Panc1 (cell line): ENCODE data around the gene SPATS2L. TPM values are rescaled to one million over a fixed set of nuclear protein-coding genes. Genes with fewer than 3 reads are reported as not detected.

ENCODE experiments used
- ATAC-seq: fragments of 200-7000 bp; cut with Tn5 transposase; 2 replicates; pipeline ENCODE4 v1.9.1; 2020; ENCODE audit warnings: mild to moderate bottlenecking, moderate library complexity
- BruUV-seq: library from RNA; stranded (reverse); fragments of 400-500 nt; replicated peaks from 2 replicates; lab custom pipeline; 2021; lab: Mats Ljungman, UMichigan
- CTCF ChIA-PET: fragments of 300-600 bp; sonication (Branson Sonifier 250); formaldehyde crosslinking; loops from one replicate; lab custom pipeline; 2022; ENCODE audit warnings: antibody characterized with exemption; lab: Charles Lee
- POLR2A ChIA-PET: fragments of 300-600 bp; sonication (Branson Sonifier 250); formaldehyde crosslinking; loops from one replicate; lab custom pipeline; 2022; ENCODE audit warnings: antibody characterized with exemption; lab: Charles Lee
- DNase-seq: peaks from one replicate; pipeline ENCODE4 v3.0.0-alpha.2; 2010; ENCODE audit warnings: low read depth, low spot score
- H3K27ac ChIP-seq: 2 replicates; pipeline ENCODE4 v1.5.1; 2011; ENCODE audit warnings: mild to moderate bottlenecking, low read length, inconsistent platforms
- H3K27me3 ChIP-seq: fragments of 200-500 bp; sonication (Bioruptor generic); 2 replicates; pipeline ENCODE4 v1.6.0; 2014; ENCODE audit warnings: low read length, inconsistent platforms; ENCODE audit not compliant: control insufficient read depth, insufficient read depth
- H3K36me3 ChIP-seq: fragments of 200-500 bp; sonication (Bioruptor generic); 2 replicates; pipeline ENCODE4 v1.5.1; 2014; ENCODE audit warnings: inconsistent platforms, mild to moderate bottlenecking, low read length, moderate library complexity; ENCODE audit not compliant: control insufficient read depth, insufficient read depth
- H3K4me1 ChIP-seq: 2 replicates; pipeline ENCODE4 v1.5.1; 2011; ENCODE audit warnings: inconsistent platforms, mild to moderate bottlenecking, low read length, moderate library complexity; ENCODE audit not compliant: control insufficient read depth, insufficient read depth
- H3K4me3 ChIP-seq, 2 experiments: 2 replicates each; pipeline ENCODE4 v1.5.1; 2011 to 2012; ENCODE audit warnings: low read depth in 2 of 2, low read length in 2 of 2, mild to moderate bottlenecking in 2 of 2, inconsistent platforms in 1 of 2, moderate library complexity in 1 of 2
- H3K9me3 ChIP-seq: fragments of 200-500 bp; sonication (Bioruptor generic); 2 replicates; pipeline ENCODE4 v1.5.1; 2014; ENCODE audit warnings: low read depth, mild to moderate bottlenecking, inconsistent platforms, low read length, moderate library complexity; ENCODE audit not compliant: control insufficient read depth, insufficient read depth
- POLR2AphosphoS5 ChIP-seq: IDR thresholded peaks from 2 replicates; pipeline ENCODE4 v1.6.1; 2012; ENCODE audit warnings: mild to moderate bottlenecking, low read depth, low read length, moderate library complexity
- SIN3A ChIP-seq: IDR thresholded peaks from 2 replicates; pipeline ENCODE4 v1.6.1; 2012; ENCODE audit warnings: low read depth, mild to moderate bottlenecking, low read length, moderate library complexity, borderline replicate concordance; ENCODE audit not compliant: insufficient read depth
- TCF7L2 ChIP-seq: IDR thresholded peaks from 2 replicates; pipeline ENCODE4 v1.6.1; 2011; ENCODE audit warnings: mild to moderate bottlenecking, low read depth, low read length, inconsistent platforms
- in situ Hi-C: cut with HindIII; loops from 2 replicates; pipeline ENCODE4 v1.10.0; 2016; ENCODE audit warnings: low sequenced_read_pairs, low pct_unique_long_range_greater_than_20kb
- intact Hi-C: fragments of 100-400 bp; cut with micrococcal nuclease; formaldehyde crosslinking; loops from one replicate; pipeline ENCODE4 v1.10.0; 2022; ENCODE audit not compliant: unreplicated experiment
- total RNA-seq: library from RNA; stranded (reverse); gene quantifications from one replicate; pipeline ENCODE4 v1.2.1, GENCODE V29; 2021; ENCODE audit not compliant: unreplicated experiment
- TF ChIP-seq, protein P1 (sequence below), 2 experiments: IDR thresholded peaks; 2 replicates each; pipeline ENCODE4 v1.6.1; 2011 to 2012; ENCODE audit warnings: low read depth in 2 of 2, control low read depth in 1 of 2, low read length in 1 of 2, mild to moderate bottlenecking in 1 of 2, moderate library complexity in 1 of 2; ENCODE audit not compliant: insufficient read depth in 1 of 2
- TF ChIP-seq, protein P2 (sequence below): fragments of 450-650 bp; IDR thresholded peaks from 2 replicates; pipeline ENCODE4 v1.5.1; 2017; ENCODE audit warnings: mild to moderate bottlenecking

SPATS2L gene
- total RNA-seq, 1 experiment from 2014 or later = 282 TPM

DNA sequence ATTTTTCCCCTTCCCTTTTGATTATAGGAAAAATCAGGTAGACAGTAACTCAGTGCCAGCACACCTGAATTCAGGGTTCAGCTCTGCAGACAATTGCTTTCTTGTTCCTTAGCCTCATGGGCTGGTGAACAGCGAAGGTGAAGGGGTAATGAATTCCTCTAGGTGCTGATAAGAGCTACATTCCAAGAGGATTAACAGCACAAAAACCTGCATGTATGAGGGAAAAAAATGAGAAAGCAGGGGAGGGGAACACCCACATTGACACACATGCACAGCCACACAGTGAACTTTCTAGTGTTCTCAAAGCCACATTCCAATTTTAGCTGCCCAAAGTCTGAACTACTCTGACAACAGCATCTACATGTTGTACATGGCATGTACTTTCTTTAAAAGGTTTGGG, 46.1 kb downstream of the SPATS2L start:
- no peaks in the 10 kb centered on the region for H3K9me3 ChIP-seq
- BruUV-seq = no TSS peak
- TF ChIP-seq SIN3A (no peak), TCF7L2 (no peak), POLR2AphosphoS5 (no peak)
- TF ChIP-seq, protein P1, sequence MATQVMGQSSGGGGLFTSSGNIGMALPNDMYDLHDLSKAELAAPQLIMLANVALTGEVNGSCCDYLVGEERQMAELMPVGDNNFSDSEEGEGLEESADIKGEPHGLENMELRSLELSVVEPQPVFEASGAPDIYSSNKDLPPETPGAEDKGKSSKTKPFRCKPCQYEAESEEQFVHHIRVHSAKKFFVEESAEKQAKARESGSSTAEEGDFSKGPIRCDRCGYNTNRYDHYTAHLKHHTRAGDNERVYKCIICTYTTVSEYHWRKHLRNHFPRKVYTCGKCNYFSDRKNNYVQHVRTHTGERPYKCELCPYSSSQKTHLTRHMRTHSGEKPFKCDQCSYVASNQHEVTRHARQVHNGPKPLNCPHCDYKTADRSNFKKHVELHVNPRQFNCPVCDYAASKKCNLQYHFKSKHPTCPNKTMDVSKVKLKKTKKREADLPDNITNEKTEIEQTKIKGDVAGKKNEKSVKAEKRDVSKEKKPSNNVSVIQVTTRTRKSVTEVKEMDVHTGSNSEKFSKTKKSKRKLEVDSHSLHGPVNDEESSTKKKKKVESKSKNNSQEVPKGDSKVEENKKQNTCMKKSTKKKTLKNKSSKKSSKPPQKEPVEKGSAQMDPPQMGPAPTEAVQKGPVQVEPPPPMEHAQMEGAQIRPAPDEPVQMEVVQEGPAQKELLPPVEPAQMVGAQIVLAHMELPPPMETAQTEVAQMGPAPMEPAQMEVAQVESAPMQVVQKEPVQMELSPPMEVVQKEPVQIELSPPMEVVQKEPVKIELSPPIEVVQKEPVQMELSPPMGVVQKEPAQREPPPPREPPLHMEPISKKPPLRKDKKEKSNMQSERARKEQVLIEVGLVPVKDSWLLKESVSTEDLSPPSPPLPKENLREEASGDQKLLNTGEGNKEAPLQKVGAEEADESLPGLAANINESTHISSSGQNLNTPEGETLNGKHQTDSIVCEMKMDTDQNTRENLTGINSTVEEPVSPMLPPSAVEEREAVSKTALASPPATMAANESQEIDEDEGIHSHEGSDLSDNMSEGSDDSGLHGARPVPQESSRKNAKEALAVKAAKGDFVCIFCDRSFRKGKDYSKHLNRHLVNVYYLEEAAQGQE (IDR thresholded peaks at IDR 0.05; ENCODE audit: insufficient read depth in 1 of 2, low read depth in 2 of 2, low read length in 1 of 2) = no peak
- TF ChIP-seq, protein P2, sequence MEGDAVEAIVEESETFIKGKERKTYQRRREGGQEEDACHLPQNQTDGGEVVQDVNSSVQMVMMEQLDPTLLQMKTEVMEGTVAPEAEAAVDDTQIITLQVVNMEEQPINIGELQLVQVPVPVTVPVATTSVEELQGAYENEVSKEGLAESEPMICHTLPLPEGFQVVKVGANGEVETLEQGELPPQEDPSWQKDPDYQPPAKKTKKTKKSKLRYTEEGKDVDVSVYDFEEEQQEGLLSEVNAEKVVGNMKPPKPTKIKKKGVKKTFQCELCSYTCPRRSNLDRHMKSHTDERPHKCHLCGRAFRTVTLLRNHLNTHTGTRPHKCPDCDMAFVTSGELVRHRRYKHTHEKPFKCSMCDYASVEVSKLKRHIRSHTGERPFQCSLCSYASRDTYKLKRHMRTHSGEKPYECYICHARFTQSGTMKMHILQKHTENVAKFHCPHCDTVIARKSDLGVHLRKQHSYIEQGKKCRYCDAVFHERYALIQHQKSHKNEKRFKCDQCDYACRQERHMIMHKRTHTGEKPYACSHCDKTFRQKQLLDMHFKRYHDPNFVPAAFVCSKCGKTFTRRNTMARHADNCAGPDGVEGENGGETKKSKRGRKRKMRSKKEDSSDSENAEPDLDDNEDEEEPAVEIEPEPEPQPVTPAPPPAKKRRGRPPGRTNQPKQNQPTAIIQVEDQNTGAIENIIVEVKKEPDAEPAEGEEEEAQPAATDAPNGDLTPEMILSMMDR = no peak
- CTCF ChIA-PET = no interaction called here
- H3K27ac ChIP-seq = peak overlapping the region; percentile 75
- no peak overlapping the region for H3K4me3 ChIP-seq
- no peaks in the 10 kb centered on the region; the same call in 1 of the 2 replicates for H3K36me3 ChIP-seq
- intact Hi-C loops = no loop called here
- POLR2A ChIA-PET = interaction anchor here (0.7 kb wide), 1 partner anchor 18 kb away, joined by 9 read pairs; no protein-coding TSS in a partner anchor
- H3K4me1 ChIP-seq = peaks cover 55% of the 10 kb centered on the region
- in situ Hi-C loops = no loop called here
- 0 out of 2 replicates have a peak, but pooled peaks have one; percentile 28 for ATAC-seq
- no peaks in the 10 kb centered on the region for H3K27me3 ChIP-seq
- no peak for DNase-seq

GRCh38 chr2:200353120-200353519, 46.6 kb downstream of the SPATS2L start:
- Histone ChIP-seq H3K9me3 (no peaks in the 10 kb centered on the region), H3K27ac (peak overlapping the region; percentile 75), H3K27me3 (no peaks in the 10 kb centered on the region), H3K4me1 (peaks cover 57% of the 10 kb centered on the region), H3K36me3 (no peaks in the 10 kb centered on the region; the same call in 1 of the 2 replicates), H3K4me3 (no peak overlapping the region)
- intact Hi-C loops = no loop called here
- CTCF ChIA-PET = no interaction called here
- DNase-seq (no peak), ATAC-seq (no peak)
- TF ChIP-seq POLR2AphosphoS5 = no peak
- TF ChIP-seq TCF7L2 = no peak
- no peak for TF ChIP-seq SIN3A
- TF ChIP-seq, protein P1 (IDR thresholded peaks at IDR 0.05; ENCODE audit: insufficient read depth in 1 of 2, low read depth in 2 of 2, low read length in 1 of 2) = no peak
- TF ChIP-seq, protein P2 = no peak
- POLR2A ChIA-PET = interaction anchor here (0.7 kb wide), 1 partner anchor 18 kb away, joined by 9 read pairs; no protein-coding TSS in a partner anchor
- in situ Hi-C loops = no loop called here
- BruUV-seq = no TSS peak
